Endothelial cell (in vitro differentiated cells): ENCODE measurements around the gene HCRT. TPM values are rescaled to one million over a fixed set of nuclear protein-coding genes. Genes with fewer than 3 reads are reported as not detected.

Experiments
- DNase-seq: peaks from one replicate; pipeline ENCODE4 v3.0.0; 2021; ENCODE audit warnings: low spot score
- H3K27ac Mint-ChIP-seq: one replicate; pipeline ENCODE4 v1.8.0; 2021; ENCODE audit warnings: mixed read lengths, inconsistent platforms; ENCODE audit not compliant: unreplicated experiment
- H3K27me3 Mint-ChIP-seq: one replicate; pipeline ENCODE4 v1.8.0; 2021; ENCODE audit warnings: mild to moderate bottlenecking, moderate library complexity, mixed read lengths, inconsistent platforms; ENCODE audit not compliant: unreplicated experiment
- H3K36me3 Mint-ChIP-seq: one replicate; pipeline ENCODE4 v1.8.0; 2021; ENCODE audit warnings: mild to moderate bottlenecking, low read depth, mixed read lengths, inconsistent platforms; ENCODE audit not compliant: unreplicated experiment
- H3K4me1 Mint-ChIP-seq: one replicate; pipeline ENCODE4 v1.8.0; 2021; ENCODE audit warnings: mild to moderate bottlenecking, mixed read lengths, inconsistent platforms; ENCODE audit not compliant: unreplicated experiment
- H3K4me3 Mint-ChIP-seq: one replicate; pipeline ENCODE4 v1.8.0; 2021; ENCODE audit warnings: mild to moderate bottlenecking, mixed read lengths, inconsistent platforms; ENCODE audit not compliant: unreplicated experiment
- H3K9me3 Mint-ChIP-seq: one replicate; pipeline ENCODE4 v1.8.0; 2021; ENCODE audit warnings: mixed read lengths, inconsistent platforms; ENCODE audit not compliant: unreplicated experiment
- total RNA-seq: library from RNA; stranded (reverse); fragmentation: NEBNext Ultra II Directional; extraction: Animal tissue kit (Norgen Biotek cat#: 25700); gene quantifications from one replicate; pipeline ENCODE4 v1.2.1, GENCODE V29; 2021; ENCODE audit not compliant: unreplicated experiment
- TF ChIP-seq, protein P1 (sequence below): fragments of 200-600 bp; sonication (generic); IDR thresholded peaks from one replicate; pipeline ENCODE4 v1.5.0; 2021; ENCODE audit warnings: antibody characterized with exemption; ENCODE audit not compliant: unreplicated experiment

HCRT gene
- total RNA-seq, 1 donor from 2014 or later, result not detected

DNA sequence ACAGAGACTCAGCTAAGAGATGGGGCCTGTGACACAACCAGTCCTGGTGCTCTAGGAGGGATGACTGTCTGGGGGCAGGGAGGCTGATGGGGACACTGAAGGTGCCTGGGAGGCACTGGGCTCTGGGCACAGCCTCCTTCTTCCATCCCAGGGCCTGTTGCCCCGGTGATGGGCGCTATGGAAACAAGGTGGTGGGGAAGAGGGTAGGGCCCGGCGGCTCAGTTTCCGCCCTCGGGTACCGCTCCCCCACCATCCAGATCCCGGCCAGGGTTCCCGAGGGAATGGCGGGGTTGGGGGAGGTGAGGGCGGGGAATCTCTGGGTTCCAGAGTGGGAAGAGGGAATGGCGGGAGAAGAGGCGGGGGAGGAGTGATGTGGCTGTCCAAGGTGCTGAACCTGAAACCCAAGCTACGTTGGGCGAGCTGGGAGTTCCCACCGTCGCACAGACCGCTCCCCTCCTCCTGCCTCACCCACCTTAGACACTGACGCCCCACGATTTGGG, 5.3 kb downstream of the HCRT start:
- Mint-ChIP-seq H3K9me3 (no peaks in the 10 kb centered on the region), H3K36me3 (peaks cover 2% of the 10 kb centered on the region), H3K4me1 (peaks cover 23% of the 10 kb centered on the region), H3K4me3 (no peak overlapping the region), H3K27me3 (peaks cover 22% of the 10 kb centered on the region), H3K27ac (no peak overlapping the region)
- TF ChIP-seq, protein P1, sequence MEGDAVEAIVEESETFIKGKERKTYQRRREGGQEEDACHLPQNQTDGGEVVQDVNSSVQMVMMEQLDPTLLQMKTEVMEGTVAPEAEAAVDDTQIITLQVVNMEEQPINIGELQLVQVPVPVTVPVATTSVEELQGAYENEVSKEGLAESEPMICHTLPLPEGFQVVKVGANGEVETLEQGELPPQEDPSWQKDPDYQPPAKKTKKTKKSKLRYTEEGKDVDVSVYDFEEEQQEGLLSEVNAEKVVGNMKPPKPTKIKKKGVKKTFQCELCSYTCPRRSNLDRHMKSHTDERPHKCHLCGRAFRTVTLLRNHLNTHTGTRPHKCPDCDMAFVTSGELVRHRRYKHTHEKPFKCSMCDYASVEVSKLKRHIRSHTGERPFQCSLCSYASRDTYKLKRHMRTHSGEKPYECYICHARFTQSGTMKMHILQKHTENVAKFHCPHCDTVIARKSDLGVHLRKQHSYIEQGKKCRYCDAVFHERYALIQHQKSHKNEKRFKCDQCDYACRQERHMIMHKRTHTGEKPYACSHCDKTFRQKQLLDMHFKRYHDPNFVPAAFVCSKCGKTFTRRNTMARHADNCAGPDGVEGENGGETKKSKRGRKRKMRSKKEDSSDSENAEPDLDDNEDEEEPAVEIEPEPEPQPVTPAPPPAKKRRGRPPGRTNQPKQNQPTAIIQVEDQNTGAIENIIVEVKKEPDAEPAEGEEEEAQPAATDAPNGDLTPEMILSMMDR, result no peak
- DNase-seq, result peak; percentile 71

DNA sequence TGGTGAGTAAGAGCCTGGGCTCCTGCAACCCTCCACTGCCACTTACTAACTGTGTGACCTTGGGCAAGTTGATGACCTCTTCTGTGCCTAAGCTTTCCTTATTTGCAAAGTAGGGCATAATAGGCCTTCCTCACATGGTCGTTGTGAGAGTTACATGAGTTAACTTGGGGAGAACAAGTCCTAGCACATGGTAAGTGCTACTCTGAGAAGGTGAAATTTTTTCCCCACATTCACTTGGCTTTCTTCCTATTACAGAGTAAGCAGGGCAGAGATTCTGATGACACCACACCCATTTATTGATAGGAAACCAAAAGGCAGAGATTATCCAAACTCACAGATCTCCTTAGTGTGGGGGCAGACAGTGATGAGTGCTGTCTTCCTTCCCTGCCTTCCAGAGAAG, 5.9 kb downstream of the HCRT start:
- no peak for DNase-seq
- TF ChIP-seq, protein P1, result no peak
- H3K4me3 Mint-ChIP-seq, result peak overlapping the region; percentile 53
- peaks cover 18% of the 10 kb centered on the region for H3K4me1 Mint-ChIP-seq
- peaks cover 5% of the 10 kb centered on the region for H3K36me3 Mint-ChIP-seq
- peaks cover 22% of the 10 kb centered on the region for H3K27me3 Mint-ChIP-seq
- H3K9me3 Mint-ChIP-seq, result no peaks in the 10 kb centered on the region
- no peak overlapping the region for H3K27ac Mint-ChIP-seq

DNA sequence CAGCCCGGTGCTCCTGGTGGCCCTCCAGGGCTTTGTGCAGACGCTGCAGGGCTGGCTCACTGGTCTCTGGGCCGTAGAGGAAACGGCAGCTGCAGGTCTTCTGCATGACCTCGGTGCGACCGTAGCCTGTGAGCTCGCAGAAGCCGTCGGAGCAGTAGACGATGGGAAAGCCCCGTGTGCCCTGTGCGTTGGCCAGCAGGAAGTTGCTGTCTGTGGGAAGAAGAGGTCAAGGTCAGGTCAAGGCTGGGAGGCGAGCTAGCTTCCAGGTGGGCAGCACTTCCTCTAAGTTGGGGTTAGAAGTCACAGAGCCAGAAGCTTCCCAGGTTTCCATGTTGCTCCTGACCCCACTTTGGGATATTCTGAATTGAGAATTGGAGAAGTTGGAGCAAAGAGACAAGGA, 6.4 kb downstream of the HCRT start:
- TF ChIP-seq, protein P1, result no peak
- Mint-ChIP-seq H3K4me3 (no peak overlapping the region), H3K27me3 (peaks cover 22% of the 10 kb centered on the region), H3K27ac (no peak overlapping the region), H3K4me1 (peaks cover 18% of the 10 kb centered on the region), H3K9me3 (no peaks in the 10 kb centered on the region), H3K36me3 (peaks cover 5% of the 10 kb centered on the region)
- no peak for DNase-seq

DNA sequence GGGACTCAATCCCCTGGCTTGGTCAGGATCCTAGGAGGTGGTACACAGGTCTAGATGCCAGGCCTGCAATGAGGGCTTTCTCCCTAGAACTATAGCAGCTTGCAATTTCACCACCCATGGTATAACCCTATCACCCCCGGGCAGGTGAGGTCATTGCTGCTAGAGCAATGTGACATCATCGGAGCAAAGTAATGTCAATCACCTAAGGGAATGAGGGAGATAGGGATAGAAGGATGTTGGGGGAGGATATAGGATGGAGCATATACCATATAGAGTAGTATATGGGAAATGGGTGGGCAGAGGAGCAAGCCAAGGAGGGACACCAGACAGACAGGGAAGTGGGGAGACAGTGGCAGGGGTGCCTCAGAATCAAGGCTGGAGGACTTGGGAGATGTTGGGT, 7.6 kb downstream of the HCRT start:
- peaks cover 7% of the 10 kb centered on the region for H3K4me1 Mint-ChIP-seq
- no peaks in the 10 kb centered on the region for H3K9me3 Mint-ChIP-seq
- no peak overlapping the region for H3K27ac Mint-ChIP-seq
- H3K36me3 Mint-ChIP-seq, result peaks cover 5% of the 10 kb centered on the region
- peaks cover 19% of the 10 kb centered on the region for H3K27me3 Mint-ChIP-seq
- TF ChIP-seq, protein P1, result no peak
- DNase-seq, result no peak
- H3K4me3 Mint-ChIP-seq, result no peak overlapping the region

DNA sequence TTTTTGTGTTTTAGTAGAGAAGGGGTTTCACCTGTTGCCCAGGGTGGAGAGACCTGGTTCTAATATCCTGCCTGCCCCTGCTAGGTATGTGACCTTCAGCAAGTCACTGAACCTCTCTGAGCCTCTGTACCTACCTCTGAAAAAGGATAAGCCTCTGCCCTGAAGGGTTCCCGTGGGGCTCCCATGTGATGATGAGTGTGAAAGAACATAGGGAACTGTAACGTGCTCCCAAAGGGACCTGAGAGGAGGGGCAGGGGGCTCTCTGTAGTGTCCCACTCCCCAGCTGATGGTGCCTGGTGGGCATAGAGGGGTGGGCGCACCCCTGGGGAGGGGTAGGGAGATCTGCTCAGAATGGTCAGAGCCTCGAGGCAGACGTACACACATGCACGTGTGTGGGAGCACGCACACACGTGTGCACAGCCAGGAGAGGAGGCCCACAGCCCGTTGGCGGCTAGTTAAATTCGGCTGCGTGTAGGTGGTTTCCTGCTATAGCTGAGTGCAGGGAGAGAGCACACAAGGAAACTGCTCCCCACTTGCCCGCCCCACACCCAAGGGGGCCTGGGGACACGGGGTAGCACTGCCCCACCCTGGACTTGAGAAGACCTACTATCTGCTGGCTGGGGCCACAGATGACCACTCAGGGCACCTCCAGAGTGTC, 11.0 kb downstream of the HCRT start:
- H3K9me3 Mint-ChIP-seq, result no peaks in the 10 kb centered on the region
- no peak for DNase-seq
- H3K36me3 Mint-ChIP-seq, result peaks cover 5% of the 10 kb centered on the region
- TF ChIP-seq, protein P1, result no peak
- H3K4me1 Mint-ChIP-seq, result peaks cover 11% of the 10 kb centered on the region
- H3K27ac Mint-ChIP-seq, result no peak overlapping the region
- H3K27me3 Mint-ChIP-seq, result peaks cover 20% of the 10 kb centered on the region
- no peak overlapping the region for H3K4me3 Mint-ChIP-seq
